PC-9 (cell line): Measurements from ENCODE around the gene LRRK1.
"Not testable (repeated sequence)": the region's sequence is repeated elsewhere in the genome, so short reads cannot be mapped to it uniquely, and the experiment has no call there.

Experiments used
- CTCF ChIP-seq: fragments of 200-600 bp; sonication (generic); conservative IDR thresholded peaks from 2 replicates; pipeline ENCODE4 v1.6.1; 2017; ENCODE audit warnings: mixed run types, antibody characterized with exemption, mild to moderate bottlenecking, moderate library complexity
- EZH2 ChIP-seq: fragments of 200-600 bp; sonication (generic); IDR thresholded peaks from 2 replicates; pipeline ENCODE4 v1.8.0; 2017; ENCODE audit warnings: antibody characterized with exemption, low read depth

- TF ChIP-seq CTCF, EZH2: not testable (repeated sequence)
Measured at GRCh38 chr15:101072235-101072634, 153.1 kb downstream of the LRRK1 start.
